Measurements from ENCODE around the gene DCDC1.

DCDC1 gene

GRCh38 chr11:31118566-31118965 lies 251.0 kb downstream of the DCDC1 start:
- DNase-seq (ENCODE audit: low spot score) = no peak
- no peak for TF ChIP-seq CTCF (IDR thresholded peaks at IDR 0.05; ENCODE audit: extremely low read depth, missing control alignments)

- TF ChIP-seq CTCF (IDR thresholded peaks at IDR 0.05; ENCODE audit: extremely low read depth, missing control alignments) = no peak
These were observed 252.5 kb downstream of the DCDC1 start for GRCh38 chr11:31117038-31117437.

GRCh38 chr11:31114442-31114841 lies 255.1 kb downstream of the DCDC1 start:
- DNase-seq (ENCODE audit: low spot score) = no peak
- no peak for TF ChIP-seq CTCF (IDR thresholded peaks at IDR 0.05; ENCODE audit: extremely low read depth, missing control alignments)

More at GRCh38 chr11:31117038-31117437, 252.5 kb downstream of the DCDC1 start:
- DNase-seq (ENCODE audit: low spot score) = no peak

DNA sequence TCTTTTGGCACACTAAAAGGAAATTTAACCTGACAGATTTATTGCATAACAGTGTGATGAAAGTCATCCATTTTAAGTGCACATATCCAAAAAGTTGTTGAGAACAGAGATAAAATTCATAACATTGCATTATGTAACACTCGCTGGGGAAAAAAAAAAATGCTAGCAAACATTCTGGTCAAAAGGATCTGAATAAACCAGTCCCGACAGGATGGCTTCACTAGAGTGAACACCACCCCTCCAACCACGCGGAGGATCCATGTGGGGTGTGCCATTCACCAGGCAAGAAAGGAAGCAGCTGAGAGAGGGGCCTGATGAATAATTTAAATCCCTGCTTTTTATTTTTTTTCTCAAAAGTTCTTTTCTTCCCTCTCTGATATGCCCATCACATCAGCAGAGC lies 258.7 kb downstream of the DCDC1 start:
- DNase-seq (ENCODE audit: low spot score) = no peak
- TF ChIP-seq CTCF (IDR thresholded peaks at IDR 0.05; ENCODE audit: extremely low read depth, missing control alignments) = no peak

DNA sequence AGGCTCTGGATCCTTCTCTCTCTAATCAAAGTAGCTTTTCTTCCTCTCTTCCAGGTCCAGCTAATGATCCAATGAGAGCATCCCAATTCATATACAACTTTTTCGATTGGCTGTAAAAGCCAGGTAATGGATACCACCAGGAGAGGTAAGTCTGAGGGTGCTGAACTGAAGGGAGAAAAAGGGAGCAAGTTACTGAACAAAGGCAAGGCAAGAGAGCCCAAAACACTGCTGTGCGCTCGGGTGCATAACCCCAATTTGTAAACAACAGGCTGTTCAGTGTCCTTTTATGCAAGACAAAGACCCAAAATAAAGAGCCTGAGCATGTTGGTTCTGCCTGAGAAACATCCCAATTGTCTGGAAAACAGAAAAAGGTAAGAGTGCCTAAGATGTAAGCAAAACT lies 260.1 kb downstream of the DCDC1 start:
- TF ChIP-seq CTCF (IDR thresholded peaks at IDR 0.05; ENCODE audit: extremely low read depth, missing control alignments) = no peak
- DNase-seq (ENCODE audit: low spot score) = no peak

GRCh38 chr11:31107649-31108048 lies 261.9 kb downstream of the DCDC1 start:
- DNase-seq (ENCODE audit: low spot score) = no peak
- no peak for TF ChIP-seq CTCF (IDR thresholded peaks at IDR 0.05; ENCODE audit: extremely low read depth, missing control alignments)

DNA sequence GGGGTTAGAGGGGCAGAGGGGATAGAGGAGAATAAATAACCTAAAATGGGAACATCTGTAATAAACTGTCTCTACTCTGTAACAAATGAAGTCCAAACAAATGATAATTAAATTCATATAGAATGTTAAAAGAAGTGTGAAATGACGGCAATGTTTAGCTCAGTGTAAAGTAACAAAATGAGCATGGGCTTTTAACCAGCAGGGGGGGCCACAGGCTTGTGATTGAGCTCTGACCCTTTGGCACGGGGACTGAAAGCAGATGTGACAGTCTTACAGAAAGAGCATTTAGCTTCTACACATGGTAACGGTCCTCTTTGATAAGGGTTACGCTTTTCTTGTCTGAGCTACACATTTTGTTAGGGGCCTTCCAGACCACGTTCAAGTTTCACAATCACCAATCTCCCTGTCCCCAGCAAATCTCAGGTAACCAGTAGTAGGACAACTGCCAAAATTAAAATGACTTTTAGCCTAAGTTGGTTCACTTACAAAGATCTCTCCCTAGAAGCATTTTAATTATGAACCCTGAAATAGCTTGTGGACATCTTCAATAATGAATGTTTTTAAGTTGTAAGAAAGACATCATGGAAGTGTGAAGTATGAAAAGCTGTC lies 262.5 kb downstream of the DCDC1 start:
- DNase-seq (ENCODE audit: low spot score) = peak; percentile 31
- peak; percentile 9 for TF ChIP-seq CTCF (IDR thresholded peaks at IDR 0.05; ENCODE audit: extremely low read depth, missing control alignments)

All from GM20000 (cell line).